HG02571 (cell line): ENCODE data around the gene LCNL1.

Experiments used
- ATAC-seq: cut with Tn5 transposase; IDR thresholded peaks from one replicate; pipeline ENCODE4 v1.9.1; 2021; ENCODE audit warnings: mild to moderate bottlenecking, moderate library complexity; ENCODE audit not compliant: unreplicated experiment

Gene LCNL1

GRCh38 chr9:137009217-137009616 lies 26.4 kb downstream of the LCNL1 start:
- ATAC-seq: no peak

- ATAC-seq: no peak
These were observed 27.3 kb downstream of the LCNL1 start for GRCh38 chr9:137009938-137010732.

DNA sequence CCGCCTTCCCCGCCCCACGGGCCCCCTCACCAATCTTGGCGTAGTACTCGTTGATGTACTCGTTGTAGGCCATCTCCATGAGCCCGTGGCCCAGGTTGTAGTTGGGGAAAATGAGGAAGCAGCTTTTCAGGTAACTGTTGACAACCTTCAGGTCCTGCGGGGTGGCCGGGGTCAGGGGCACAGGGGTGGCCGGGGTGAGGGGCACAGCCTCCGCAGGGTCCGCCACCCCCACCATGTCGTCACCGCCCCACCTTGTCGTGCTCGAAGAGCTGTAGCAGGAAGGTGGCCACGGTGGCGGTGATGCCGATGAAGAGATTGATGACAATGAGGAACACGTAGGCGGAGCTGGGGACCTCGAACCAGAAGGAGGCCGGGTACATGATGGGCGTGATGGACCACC lies 28.4 kb downstream of the LCNL1 start:
- ATAC-seq: no peak

GRCh38 chr9:137011907-137012675 lies 29.3 kb downstream of the LCNL1 start:
- no peak for ATAC-seq

- ATAC-seq: no peak
These were observed 30.1 kb downstream of the LCNL1 start for GRCh38 chr9:137012694-137013570.

GRCh38 chr9:137013571-137013940 lies 30.8 kb downstream of the LCNL1 start:
- ATAC-seq: no peak

DNA sequence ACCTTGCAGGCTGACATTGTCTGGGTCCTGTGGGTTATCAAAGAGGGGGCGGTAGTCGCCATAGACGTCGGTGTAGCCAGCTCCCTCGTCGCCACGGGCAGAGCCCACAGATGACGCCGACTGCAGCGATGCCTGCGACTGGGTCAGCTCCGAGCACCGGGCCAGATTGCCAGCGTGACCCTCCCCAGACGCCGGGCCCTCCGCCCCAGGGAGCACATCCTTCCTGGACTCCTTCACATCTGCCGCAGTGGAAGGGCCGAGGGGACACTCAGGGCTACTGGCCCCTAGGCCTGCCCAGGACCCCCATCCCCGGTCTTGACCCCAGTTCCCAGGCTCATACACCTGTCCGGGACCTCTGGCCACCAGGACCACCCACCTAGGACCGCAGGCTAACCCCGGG lies 31.4 kb downstream of the LCNL1 start:
- ATAC-seq: no peak

DNA sequence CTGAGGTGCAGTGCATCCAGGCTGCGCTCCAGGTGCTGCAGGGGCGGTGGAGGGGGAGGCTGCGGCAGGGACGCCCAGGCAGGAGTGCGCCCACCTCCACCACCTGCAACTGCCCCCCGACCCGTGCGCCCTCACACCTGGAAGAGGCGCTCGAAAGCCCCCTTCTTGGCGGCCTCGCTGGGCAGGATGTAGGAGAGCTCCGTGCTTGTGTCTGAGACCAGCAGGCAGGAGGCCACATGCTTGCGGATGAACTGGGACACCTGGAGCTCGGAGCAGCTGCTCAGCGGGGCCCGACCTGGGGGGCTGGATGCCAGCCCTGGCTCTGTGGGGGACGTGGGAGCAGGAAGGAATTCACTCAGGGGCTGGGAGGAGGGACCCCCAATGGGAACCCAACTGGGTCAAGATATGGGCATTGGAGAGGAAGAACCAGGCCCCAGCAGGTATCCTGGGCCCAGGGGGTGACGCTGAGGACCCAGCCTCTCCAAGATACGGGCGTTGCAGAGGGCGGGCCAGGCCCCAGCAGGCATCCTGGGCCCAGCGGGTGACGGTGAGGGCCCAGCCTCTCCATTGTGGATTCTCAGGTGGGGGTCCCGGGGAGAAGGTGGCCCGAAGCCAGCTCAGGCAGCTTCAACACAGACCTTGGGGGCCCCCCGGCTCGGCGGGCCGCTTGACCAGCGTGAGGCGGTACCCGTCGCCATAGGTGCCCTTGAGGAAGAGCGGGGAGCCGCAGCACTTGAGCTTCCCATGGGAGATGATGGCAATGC lies 32.2 kb downstream of the LCNL1 start:
- no peak for ATAC-seq

GRCh38 chr9:137015540-137015930 lies 32.7 kb downstream of the LCNL1 start:
- no peak for ATAC-seq

DNA sequence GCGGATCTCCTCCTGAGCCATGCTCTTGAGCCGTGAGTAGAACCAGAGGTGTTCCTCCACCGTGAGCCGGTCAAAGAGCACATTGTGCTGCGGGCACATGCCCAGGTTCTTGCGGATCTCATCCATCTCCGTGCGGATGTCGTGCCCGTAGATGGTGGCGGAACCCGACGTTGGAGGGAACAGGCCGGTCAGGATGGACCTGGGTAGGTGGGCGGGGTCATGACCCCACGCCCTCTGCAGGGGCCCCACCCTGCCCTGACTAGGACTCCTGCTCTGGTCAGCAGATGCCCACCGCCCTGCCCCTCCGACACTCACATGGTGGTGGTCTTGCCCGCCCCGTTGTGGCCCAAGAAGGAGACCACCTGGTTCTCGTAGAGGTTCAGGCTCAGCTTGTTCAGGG lies 33.2 kb downstream of the LCNL1 start:
- ATAC-seq: no peak

- ATAC-seq: no peak
These were observed 33.6 kb downstream of the LCNL1 start for GRCh38 chr9:137016436-137016835.

GRCh38 chr9:137017071-137017470 lies 34.3 kb downstream of the LCNL1 start:
- no peak for ATAC-seq

- ATAC-seq: no peak
These were observed 35.2 kb downstream of the LCNL1 start for GRCh38 chr9:137017791-137018497.

GRCh38 chr9:137018761-137019559 lies 36.2 kb downstream of the LCNL1 start:
- no peak for ATAC-seq

DNA sequence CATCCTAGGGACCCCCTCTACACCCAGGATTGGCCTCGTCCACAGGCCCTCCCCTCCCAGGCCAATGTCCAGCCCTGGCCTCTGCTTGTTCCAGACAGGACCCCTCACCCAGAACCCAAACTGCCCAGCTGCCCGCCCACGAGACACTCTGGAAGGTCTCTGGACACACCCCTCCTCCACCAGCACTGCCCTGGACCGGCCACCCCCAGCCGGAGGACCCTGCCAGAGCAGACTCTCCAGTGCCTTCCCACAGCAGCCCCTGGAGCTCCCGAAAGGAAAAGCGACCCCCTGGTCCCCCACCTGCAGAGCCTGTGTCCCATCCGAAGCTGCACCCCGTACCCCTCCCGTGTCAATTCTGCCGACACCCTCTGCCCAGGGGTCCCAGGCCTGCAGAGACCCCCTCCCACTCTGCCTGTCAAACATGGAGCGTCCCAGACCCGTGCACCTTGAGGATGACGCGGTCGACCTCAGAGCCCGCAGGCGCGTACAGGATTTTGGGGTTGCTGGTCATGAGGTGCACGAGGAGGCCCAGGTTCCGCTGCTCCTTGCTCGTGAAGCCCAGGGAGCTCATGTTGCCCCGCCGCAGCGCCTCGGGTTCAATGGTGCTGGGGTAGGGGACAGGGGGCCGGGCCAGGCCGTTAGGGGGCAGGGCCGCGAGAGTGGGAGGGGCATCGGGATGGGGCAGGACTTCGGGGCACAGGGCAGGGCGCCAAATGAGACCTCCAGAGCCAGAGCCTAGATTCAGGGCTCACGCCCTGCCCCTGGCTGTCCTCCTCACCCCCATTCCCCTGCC lies 37.3 kb downstream of the LCNL1 start:
- no peak for ATAC-seq

DNA sequence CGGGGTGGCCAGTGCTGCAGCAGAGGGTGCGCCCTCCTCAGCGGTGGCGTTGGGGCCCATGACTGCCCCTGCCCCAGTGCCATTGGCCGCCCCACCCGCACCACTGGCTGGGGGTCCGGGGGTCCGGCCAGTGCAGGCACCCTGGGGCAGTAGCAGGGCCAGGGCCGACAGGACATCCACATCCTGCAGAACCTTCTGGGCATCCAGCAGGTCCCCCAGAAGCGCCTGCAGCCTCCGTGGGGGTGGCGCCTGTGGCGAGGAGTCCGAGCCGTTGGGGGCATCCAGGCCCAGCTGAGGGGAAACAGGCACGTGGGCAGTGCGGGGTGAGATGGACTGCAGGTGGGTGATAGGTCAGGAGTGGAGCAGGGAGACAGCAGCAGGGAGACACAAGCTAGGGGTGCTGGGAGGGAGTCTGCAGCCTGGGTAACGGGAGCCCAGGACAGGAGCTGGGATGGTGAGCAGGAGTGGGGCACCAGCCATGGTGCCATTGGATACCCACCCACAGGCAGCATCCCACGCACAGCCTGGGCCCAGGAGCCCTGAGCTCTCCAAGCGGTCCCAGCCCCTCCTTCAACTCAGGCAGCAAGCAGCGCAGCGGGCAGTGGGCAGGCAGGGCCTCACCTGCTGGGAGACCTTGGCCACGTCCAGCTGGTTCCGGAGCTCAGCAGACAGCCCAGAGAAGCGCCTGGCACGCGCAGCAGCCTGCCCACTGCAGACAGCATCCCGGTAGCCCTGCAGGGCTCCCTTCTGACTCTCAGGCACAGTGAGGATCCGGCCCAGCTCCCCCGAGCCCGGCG lies 38.2 kb downstream of the LCNL1 start:
- no peak for ATAC-seq

DNA sequence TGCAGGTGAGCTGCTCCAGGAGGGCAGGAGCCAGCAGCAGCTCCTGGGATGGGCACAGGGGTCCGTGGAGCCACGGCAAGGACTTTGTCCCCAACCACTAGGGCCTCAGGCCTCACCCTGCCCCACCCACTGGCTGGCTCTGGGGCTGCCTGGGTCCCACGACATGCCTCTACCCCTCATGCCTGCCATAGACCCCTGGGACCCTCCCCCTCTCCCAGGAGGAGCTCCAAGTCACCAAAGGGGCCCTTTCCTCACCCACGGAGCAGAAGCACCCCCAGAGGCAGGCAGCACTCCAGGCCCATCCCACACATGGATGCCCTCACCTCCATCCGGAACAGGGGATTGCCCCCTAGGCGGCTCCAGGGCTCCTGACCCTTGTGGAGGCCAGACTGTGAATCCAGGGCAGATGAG lies 38.8 kb downstream of the LCNL1 start:
- no peak for ATAC-seq
